Glomerular visceral epithelial cell (primary cell): ENCODE measurements around the gene VNN1.
"Not testable (repeated sequence)": the region's sequence is repeated elsewhere in the genome, so short reads cannot be mapped to it uniquely, and the experiment has no call there.

Experiments
- DNase-seq: peaks from one replicate; pipeline ENCODE4 v3.0.0-alpha.2; 2016; ENCODE audit errors: extremely low spot score

Gene VNN1

GRCh38 chr6:132725471-132725870 lies 11.6 kb upstream of the VNN1 start:
- no peak for DNase-seq

GRCh38 chr6:132719736-132720448 lies 6.0 kb upstream of the VNN1 start:
- peak; percentile 12 for DNase-seq

- no peak for DNase-seq
Observed at GRCh38 chr6:132715881-132716637, 2.2 kb upstream of the VNN1 start.

GRCh38 chr6:132715204-132715603 lies 1.3 kb upstream of the VNN1 start:
- peak; percentile 55 for DNase-seq

GRCh38 chr6:132714160-132714559 lies 305 bp upstream of the VNN1 start:
- no peak for DNase-seq

GRCh38 chr6:132712366-132712765 lies 1.5 kb downstream of the VNN1 start:
- peak; percentile 55 for DNase-seq

- DNase-seq: peak; percentile 25
Observed at GRCh38 chr6:132708771-132709170, 5.1 kb downstream of the VNN1 start.

- no peak for DNase-seq
Observed at GRCh38 chr6:132708002-132708401, 5.9 kb downstream of the VNN1 start.

- not testable (repeated sequence) for DNase-seq
Observed at GRCh38 chr6:132706756-132707155, 7.1 kb downstream of the VNN1 start.

- DNase-seq: no peak
Observed at GRCh38 chr6:132703936-132704335, 9.9 kb downstream of the VNN1 start.

GRCh38 chr6:132698608-132699007 lies 15.2 kb downstream of the VNN1 start:
- DNase-seq: no peak

GRCh38 chr6:132695773-132696172 lies 18.1 kb downstream of the VNN1 start:
- no peak for DNase-seq

- DNase-seq: no peak
Observed at GRCh38 chr6:132693478-132693877, 20.4 kb downstream of the VNN1 start.

- no peak for DNase-seq
Observed at GRCh38 chr6:132690678-132691077, 23.2 kb downstream of the VNN1 start.

GRCh38 chr6:132687306-132687705 lies 26.5 kb downstream of the VNN1 start:
- peak; percentile 82 for DNase-seq

- no peak for DNase-seq
Observed at GRCh38 chr6:132686531-132686930, 27.3 kb downstream of the VNN1 start.

- DNase-seq: no peak
Observed at GRCh38 chr6:132685009-132685408, 28.8 kb downstream of the VNN1 start.

GRCh38 chr6:132684272-132684671 lies 29.6 kb downstream of the VNN1 start:
- DNase-seq: no peak

GRCh38 chr6:132683543-132683942 lies 30.3 kb downstream of the VNN1 start:
- DNase-seq: peak; percentile 16

GRCh38 chr6:132679094-132679493 lies 34.8 kb downstream of the VNN1 start:
- DNase-seq: not testable (repeated sequence)

- DNase-seq: no peak
Observed at GRCh38 chr6:132675749-132676148, 38.1 kb downstream of the VNN1 start.

- DNase-seq: no peak
Observed at GRCh38 chr6:132675002-132675401, 38.9 kb downstream of the VNN1 start.

GRCh38 chr6:132673376-132674094 lies 40.3 kb downstream of the VNN1 start:
- no peak for DNase-seq
